Stimulated activated effector memory CD8-positive, alpha-beta T cell treated with anti-CD3 and anti-CD28 coated beads, Interleukin-12 subunit alpha, Interleukin-12 subunit beta, amount 100 ng/mL, for 72 hours (primary cell): ENCODE data around the gene CMIP.
"Not testable (repeated sequence)": the region's sequence is repeated elsewhere in the genome, so short reads cannot be mapped to it uniquely, and the experiment has no call there.

Experiments
- ATAC-seq: fragments of 150-1000 bp; cut with Tn5 transposase; 2 replicates; pipeline ENCODE4 v1.10.0; 2021
- DNase-seq, 2 donors: peaks; one replicate each; pipeline ENCODE4 v3.0.0; 2021 to 2022; ENCODE audit warnings: low spot score in 2 of 2
- H3K27ac Mint-ChIP-seq: one replicate; pipeline ENCODE4 v1.8.0; 2022; ENCODE audit warnings: mild to moderate bottlenecking, mixed read lengths
- H3K36me3 Mint-ChIP-seq: one replicate; pipeline ENCODE4 v1.8.0; 2022; ENCODE audit warnings: mild to moderate bottlenecking, mixed read lengths
- H3K4me1 Mint-ChIP-seq: one replicate; pipeline ENCODE4 v1.8.0; 2022; ENCODE audit warnings: mixed read lengths
- H3K4me3 Mint-ChIP-seq: one replicate; pipeline ENCODE4 v1.8.0; 2022; ENCODE audit warnings: mild to moderate bottlenecking, mixed read lengths
- H3K9me3 Mint-ChIP-seq: one replicate; pipeline ENCODE4 v1.8.0; 2022; ENCODE audit warnings: mixed read lengths

CMIP gene

DNA sequence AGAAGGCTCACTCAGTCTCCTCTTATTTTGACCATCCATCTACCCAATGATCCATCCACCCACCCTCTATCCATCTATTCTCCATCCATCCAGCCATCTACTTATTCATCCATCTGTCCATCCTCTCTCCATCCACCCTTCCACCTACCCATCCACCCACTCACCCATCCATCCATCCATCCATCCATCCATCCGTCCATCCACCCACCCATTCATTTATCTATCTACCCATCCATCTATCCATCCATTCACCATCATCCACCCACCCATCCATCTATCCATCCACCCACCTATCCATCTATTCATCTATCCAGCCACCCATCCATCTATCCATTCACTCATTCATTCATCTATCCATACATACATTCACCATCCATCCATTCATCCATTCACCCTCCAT lies 288.7 kb downstream of the CMIP start:
- no peak overlapping the region for H3K27ac Mint-ChIP-seq
- ATAC-seq = no peak
- no peak for DNase-seq

DNA sequence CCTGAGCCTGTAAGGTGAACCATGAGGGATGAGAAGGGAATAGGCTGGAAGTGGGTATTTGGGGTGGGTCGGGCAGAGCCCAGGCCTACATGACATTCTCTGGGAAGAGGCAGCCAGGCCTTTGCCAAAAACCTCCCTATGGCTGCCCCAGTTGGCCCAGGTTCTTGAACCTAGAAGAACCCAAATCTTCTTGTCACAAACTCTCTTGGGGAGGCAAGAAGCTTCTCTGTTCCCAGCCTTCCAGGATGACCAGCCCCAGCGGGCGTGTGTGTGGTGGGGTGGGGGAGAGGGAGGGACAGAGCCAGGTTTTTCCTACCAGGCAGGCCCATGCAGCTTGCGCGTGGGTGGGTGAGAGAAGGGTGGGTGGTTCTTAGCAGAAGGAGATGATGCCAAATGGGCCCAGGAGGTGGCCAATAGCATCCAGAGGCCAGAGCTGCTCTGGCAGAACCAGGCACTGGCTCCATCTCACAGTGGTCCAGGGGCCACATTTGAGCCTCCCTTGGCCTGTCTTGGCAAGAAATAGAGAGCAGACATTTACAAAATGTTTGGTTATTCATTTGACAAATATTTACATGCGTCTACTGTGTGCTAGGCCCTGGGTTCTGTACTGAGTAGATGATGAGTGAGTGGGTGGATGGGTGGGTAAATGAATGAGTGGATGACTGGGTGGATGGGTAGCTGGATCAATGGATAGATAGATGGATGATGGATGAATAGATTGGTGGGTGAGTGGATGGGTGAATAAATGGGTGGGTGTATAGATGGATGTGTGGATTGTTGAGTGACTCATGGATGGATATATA lies 290.2 kb downstream of the CMIP start:
- H3K36me3 Mint-ChIP-seq = no peaks in the 10 kb centered on the region
- no peak for DNase-seq
- H3K4me1 Mint-ChIP-seq = peaks cover 21% of the 10 kb centered on the region
- ATAC-seq = no peak
- no peak overlapping the region for H3K27ac Mint-ChIP-seq
- H3K9me3 Mint-ChIP-seq = no peaks in the 10 kb centered on the region
- H3K4me3 Mint-ChIP-seq = no peak overlapping the region

More for the DNA sequence above, 288.7 kb downstream of the CMIP start:
- Mint-ChIP-seq H3K4me3 (no peak overlapping the region), H3K4me1 (peaks cover 32% of the 10 kb centered on the region), H3K36me3 (no peaks in the 10 kb centered on the region), H3K9me3 (no peaks in the 10 kb centered on the region)

DNA sequence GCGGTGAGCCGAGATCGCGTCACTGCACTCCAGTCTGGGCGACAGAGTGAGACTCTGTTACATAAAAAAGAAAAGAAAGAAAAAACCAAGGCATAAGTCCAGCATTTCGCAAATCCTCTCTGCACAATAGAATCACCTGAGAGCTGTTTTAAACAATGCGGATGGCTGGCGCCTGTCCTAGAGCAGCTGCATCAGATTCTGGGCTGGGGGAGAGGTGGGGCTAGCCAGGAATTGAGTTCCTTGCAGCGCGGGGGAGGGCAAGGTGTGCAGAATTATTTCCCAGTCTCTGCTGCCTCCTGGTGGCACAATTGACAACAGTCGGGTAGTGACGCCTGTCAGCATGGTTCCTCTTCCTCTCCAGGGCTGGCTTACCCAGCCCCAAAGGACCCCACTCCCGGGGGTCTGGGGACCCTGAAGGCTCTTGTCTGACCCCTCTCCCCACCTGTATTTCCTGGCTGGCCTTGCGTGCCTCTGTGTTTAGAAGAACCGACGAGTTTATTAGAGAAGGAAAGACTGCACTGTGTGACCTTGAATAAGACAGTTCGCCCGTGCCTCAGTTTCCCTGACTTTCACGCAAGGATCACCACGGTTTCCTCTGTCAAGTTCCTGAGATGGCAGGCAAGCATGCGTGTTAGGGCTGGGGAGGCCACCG lies 293.4 kb downstream of the CMIP start:
- peaks cover 8% of the 10 kb centered on the region for H3K4me1 Mint-ChIP-seq
- no peaks in the 10 kb centered on the region for H3K9me3 Mint-ChIP-seq
- no peak overlapping the region for H3K27ac Mint-ChIP-seq
- no peaks in the 10 kb centered on the region for H3K36me3 Mint-ChIP-seq
- DNase-seq = peak; percentile 74 to 92
- peak overlapping the region; percentile 51 for H3K4me3 Mint-ChIP-seq
- peak; percentile 92 for ATAC-seq

DNA sequence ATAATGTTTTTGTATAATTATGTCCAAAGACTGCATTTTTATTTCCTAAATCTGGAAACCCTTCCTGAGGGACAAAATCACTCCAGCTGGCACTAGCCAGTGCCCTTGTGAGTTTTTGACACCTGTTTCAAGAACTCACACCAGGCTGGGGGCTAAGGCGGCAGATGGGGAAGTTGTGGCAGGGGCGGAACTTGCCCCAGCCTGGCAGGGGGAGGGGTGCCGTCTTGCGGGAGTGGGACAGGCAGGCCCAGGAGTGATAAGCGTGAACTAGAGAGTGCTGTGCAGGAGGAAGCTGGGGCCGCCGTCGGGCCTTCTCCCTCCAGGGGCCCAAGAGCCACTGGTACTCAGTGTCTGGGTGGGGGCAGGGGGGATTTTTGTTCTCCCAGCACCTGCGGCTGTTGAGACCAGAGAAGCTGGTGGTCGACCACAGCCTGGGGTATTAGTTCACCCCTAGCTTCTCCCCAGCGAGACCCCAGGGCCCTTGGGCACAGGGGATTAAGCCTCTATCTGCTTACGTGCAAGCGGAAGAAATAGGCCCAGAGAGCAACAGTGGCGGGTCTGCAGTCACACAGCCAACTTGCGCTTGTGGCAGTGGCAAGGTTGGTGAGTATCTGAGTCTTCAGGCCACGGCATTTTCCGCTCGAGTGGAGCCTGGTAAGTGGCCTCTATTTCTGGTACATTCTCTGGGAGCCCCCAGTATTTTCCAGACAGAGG lies 294.3 kb downstream of the CMIP start:
- H3K27ac Mint-ChIP-seq = no peak overlapping the region
- no peak for ATAC-seq
- no peak for DNase-seq

DNA sequence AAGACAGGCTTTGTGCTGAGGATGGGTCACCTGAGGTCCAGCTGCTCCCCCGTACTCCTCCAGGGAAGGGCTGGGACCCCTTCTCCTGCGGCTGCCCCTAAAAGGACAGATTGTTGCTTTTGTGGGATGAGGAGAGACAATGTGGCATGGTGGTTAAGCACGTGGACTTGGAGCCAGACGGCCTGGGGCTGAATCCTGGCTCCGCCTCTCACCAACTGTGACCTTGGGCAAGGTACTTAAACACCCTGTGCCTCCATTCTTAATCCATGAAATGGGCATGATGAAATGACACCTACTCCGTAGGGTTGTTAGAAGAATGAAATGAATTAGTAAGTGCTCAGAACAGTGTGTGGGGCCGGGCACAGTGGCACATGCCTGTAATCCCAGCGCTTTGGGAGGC lies 294.9 kb downstream of the CMIP start:
- Mint-ChIP-seq H3K36me3 (no peaks in the 10 kb centered on the region), H3K4me3 (no peak overlapping the region), H3K4me1 (peaks cover 8% of the 10 kb centered on the region), H3K9me3 (no peaks in the 10 kb centered on the region), H3K27ac (no peak overlapping the region)
- DNase-seq (no peak), ATAC-seq (no peak)

More for the DNA sequence above, 294.3 kb downstream of the CMIP start:
- Mint-ChIP-seq H3K4me1 (peaks cover 8% of the 10 kb centered on the region), H3K36me3 (no peaks in the 10 kb centered on the region), H3K4me3 (no peak overlapping the region), H3K9me3 (no peaks in the 10 kb centered on the region)

DNA sequence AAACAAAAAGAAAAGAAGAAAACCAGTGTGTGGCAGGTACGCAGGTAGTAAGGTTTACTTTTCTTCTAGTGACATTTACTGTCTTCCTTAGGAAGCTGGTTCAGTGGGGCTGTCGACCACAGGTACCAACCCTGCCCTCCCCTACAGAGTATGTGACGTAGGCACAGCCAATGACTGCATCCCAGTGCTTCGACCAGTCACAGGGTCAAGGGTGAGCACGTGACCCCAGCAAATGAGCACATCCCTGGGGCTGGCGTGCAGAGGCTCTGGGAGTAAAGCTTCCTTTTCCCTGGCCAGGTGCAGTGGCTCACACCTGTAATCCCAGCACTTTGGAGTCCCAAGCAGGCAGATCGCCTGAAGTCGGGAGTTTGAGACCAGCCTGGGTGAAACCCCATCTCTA lies 295.6 kb downstream of the CMIP start:
- no peak overlapping the region for H3K27ac Mint-ChIP-seq
- no peaks in the 10 kb centered on the region for H3K36me3 Mint-ChIP-seq
- H3K4me3 Mint-ChIP-seq = no peak overlapping the region
- DNase-seq (no peak), ATAC-seq (peak; percentile 27)
- no peaks in the 10 kb centered on the region for H3K9me3 Mint-ChIP-seq
- H3K4me1 Mint-ChIP-seq = peaks cover 8% of the 10 kb centered on the region

DNA sequence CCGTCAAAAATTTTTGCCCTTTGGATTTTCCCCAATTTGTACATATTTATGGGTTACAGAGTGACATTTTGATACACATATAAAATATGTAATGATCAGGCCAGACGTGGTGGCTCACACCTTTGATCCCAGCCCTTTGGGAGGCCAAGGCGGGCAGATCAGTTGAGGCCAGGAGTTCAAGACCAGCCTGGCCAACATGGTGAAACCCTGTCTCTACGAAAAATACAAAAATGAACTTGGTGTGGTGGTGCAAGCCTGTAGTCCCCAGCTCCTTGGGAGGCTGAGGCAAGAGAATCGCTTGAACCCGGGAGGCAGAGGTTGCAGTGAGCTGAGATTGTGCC lies 296.8 kb downstream of the CMIP start:
- not testable (repeated sequence) for DNase-seq, H3K9me3 Mint-ChIP-seq, ATAC-seq, H3K4me3 Mint-ChIP-seq, H3K27ac Mint-ChIP-seq, H3K36me3 Mint-ChIP-seq
- peaks cover 18% of the 10 kb centered on the region for H3K4me1 Mint-ChIP-seq

DNA sequence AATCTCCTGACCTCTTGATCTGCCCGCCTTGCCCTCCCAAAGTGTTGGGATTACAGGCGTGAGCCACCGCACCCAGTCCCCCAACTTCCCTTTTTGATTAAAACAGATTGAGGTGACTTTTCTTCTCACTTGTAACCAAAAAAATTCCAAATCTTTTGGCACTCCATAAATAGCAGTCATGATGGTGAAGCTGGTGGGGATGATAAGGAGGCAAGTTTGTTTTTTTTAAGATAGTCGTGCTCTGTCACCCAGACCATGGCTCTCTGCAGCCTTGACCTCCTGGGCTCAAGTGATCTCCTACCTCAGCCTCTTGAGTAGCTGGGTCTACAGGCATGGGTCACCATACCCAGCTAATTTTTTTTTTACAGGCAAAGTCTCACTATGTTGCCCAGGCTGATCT lies 299.8 kb downstream of the CMIP start:
- no peaks in the 10 kb centered on the region for H3K9me3 Mint-ChIP-seq
- no peak for DNase-seq
- H3K4me1 Mint-ChIP-seq = peaks cover 11% of the 10 kb centered on the region
- no peak overlapping the region for H3K4me3 Mint-ChIP-seq
- no peaks in the 10 kb centered on the region for H3K36me3 Mint-ChIP-seq
- no peak overlapping the region for H3K27ac Mint-ChIP-seq
- no peak for ATAC-seq

DNA sequence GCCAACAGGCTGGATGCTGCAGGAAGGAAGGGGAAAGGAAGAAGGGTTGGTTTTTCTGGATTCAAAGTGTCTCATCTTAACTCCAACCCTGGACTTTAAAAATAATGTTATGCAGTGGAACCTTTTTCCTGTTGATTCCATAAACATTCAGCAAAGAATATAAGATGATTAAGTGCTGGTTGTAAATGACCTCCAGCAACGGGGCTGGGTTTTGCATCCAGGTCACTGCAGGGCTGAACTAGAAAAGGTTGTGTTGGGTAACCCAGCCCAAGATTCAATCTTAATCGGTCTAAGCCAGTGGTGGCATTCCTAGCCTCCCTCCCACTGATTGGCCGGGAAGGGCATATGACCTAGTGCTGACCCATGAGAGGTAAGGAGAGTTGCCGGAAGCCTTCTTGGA lies 300.3 kb downstream of the CMIP start:
- DNase-seq = no peak
- Mint-ChIP-seq H3K9me3 (no peaks in the 10 kb centered on the region), H3K27ac (no peak overlapping the region), H3K4me3 (no peak overlapping the region), H3K36me3 (no peaks in the 10 kb centered on the region), H3K4me1 (peaks cover 11% of the 10 kb centered on the region)
- no peak for ATAC-seq

DNA sequence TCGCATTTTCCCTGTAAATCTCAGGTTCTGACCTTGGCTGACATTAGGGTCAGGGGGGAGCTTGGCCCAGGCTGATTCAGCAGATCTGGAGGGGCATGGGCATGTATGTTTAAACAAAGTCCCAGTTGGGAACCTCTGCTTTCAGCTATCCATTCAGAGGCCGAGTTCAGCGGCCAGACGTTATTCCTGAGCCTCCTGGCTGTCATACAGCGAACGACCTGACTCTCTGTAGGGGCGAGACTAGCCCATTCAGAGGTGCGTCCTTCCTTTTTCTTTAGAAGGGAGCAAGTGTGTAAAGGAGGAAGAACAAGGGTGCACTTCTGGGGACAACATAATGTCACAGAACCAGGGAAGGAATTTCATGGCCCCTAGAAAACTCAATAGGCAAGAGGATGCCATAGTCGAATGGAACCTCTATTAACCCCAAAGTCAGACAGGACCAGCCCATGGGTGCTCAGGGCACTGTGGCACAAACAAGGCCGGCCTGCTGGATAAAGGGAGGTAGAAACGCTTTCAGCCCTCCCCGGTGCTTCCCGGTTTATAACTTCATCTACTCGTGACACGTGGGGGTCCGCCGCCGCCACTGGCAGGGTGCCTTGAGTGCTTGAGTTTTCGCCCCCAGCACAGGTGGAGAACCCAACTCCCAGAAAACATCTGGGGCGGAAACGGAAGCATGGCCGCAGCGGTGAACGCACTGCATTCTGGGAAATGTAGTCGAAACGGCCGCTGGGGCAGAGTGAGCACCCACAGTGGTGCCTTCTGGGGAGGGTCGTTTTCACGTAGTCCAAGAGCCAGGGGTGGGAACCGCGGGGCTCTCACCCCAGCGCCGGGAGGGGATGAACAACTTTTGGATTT lies 301.3 kb downstream of the CMIP start:
- no peaks in the 10 kb centered on the region for H3K36me3 Mint-ChIP-seq
- DNase-seq = peak; percentile 54 to 85
- peak; percentile 84 for ATAC-seq
- H3K4me1 Mint-ChIP-seq = peaks cover 11% of the 10 kb centered on the region
- peak overlapping the region; percentile 87 for H3K27ac Mint-ChIP-seq
- H3K9me3 Mint-ChIP-seq = no peaks in the 10 kb centered on the region
- peak overlapping the region; percentile 74 for H3K4me3 Mint-ChIP-seq

DNA sequence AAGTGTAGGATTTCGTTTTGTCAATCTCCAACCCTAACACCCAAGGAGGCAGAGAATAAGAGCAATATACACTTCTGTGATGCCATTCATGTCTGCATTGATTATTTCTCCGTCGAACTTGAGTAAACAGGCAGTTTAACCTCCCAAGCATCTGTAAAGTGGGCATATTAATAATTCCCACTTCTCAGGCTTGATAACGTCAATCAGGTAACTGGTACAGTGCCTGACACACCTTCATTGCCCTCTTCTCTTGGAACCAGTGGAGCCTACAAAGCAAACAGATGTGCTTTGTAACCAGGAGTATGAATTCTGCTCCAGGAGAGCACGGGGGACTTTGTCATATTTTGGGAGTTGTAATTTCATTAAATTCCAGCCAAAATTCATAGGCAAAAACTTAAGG lies 302.0 kb downstream of the CMIP start:
- Mint-ChIP-seq H3K4me3 (peak overlapping the region; percentile 74), H3K27ac (peak overlapping the region; percentile 87), H3K4me1 (peaks cover 11% of the 10 kb centered on the region), H3K36me3 (no peaks in the 10 kb centered on the region), H3K9me3 (no peaks in the 10 kb centered on the region)
- ATAC-seq (no peak), DNase-seq (no peak)

DNA sequence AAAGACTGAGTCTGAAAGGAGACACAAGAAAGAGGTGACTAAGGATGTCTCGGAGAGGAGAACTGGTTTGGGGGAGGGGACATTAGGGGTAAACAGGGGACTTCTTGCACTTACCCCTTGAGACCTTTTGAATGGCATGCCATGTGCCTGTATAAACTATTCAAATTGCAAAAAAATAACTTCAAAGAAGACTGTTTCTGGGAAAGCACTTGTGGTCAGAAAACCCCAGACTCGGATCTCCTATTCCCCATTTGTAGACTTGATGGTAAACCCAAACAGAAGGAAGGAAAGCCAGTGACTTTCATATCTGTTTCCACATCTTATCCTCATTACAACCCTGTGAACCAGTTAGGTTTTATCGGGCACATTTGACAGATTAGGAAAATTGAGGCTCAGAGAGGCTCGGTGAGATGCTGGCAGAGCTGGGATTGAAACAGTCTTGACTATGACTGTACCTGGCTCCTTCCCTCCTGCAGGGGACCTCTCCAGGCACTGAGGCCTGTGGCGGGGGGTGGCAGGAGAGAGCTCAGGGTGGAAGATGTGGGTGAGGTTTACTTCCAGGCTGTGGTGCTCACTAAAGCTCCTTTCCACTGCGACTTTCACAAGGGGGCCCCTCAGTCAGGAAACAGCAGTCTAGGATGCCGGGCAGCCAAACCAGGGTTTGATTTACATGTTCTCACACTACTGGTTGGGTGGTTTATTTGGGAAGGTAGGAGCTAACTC lies 304.0 kb downstream of the CMIP start:
- no peak for DNase-seq
- H3K4me1 Mint-ChIP-seq = peaks cover 11% of the 10 kb centered on the region
- peak; percentile 42 for ATAC-seq
- H3K36me3 Mint-ChIP-seq = no peaks in the 10 kb centered on the region
- H3K27ac Mint-ChIP-seq = peak overlapping the region; percentile 40
- H3K4me3 Mint-ChIP-seq = no peak overlapping the region
- no peaks in the 10 kb centered on the region for H3K9me3 Mint-ChIP-seq

DNA sequence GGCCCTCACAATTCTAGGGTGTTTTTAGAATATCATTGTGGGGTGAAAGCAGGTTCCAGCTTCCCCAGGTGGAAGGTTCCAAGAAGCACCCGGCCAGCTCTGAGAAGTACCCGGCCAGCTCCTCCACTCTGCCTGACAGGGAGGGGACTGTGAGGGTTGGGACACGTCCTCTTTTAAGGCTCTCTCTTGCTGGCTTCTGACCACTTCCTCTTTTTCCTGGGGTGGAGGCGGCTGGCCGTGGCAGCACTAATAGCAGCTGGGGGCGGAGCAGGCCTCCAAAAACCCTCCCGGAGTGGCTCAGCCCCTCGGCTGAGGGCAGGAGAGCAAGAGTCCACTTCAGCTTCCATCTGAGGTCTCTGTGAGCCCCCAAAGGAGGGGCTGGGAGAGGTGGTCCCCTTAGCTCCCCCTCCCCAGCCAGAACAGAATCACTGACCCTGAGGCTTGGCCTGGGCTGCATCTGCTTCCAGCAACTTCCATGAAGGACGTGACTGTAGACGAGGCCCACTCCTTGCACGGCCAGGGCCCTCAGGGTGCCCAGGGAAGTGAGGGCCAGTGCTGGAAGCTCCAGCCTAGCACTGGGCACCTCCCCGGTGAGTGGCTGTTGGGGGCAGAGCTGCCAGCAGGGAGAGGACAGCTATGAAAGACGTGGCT lies 307.7 kb downstream of the CMIP start:
- no peak overlapping the region for H3K27ac Mint-ChIP-seq
- H3K9me3 Mint-ChIP-seq = no peaks in the 10 kb centered on the region
- no peaks in the 10 kb centered on the region for H3K36me3 Mint-ChIP-seq
- peak; percentile 60 for ATAC-seq
- H3K4me1 Mint-ChIP-seq = peaks cover 8% of the 10 kb centered on the region
- DNase-seq = no peak
- H3K4me3 Mint-ChIP-seq = no peak overlapping the region

DNA sequence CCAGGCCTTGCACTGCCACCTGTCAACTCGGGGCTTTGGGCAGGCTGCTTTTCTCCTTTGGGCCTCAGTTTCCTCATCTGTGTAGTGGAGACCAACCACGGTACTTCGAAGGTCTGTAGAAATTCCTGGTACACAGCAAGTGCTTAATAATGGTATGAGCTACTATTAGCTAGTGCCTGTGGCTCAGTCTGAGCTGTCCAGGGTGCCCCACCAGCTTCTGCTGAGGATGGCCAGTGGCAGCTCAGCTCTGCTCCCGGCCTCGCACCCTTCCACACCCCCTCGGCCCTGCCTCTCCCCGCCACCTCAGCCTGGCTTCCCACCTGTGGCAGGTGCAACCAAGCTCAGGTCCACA lies 308.2 kb downstream of the CMIP start:
- Mint-ChIP-seq H3K4me3 (no peak overlapping the region), H3K36me3 (no peaks in the 10 kb centered on the region), H3K4me1 (peaks cover 8% of the 10 kb centered on the region), H3K27ac (no peak overlapping the region), H3K9me3 (no peaks in the 10 kb centered on the region)
- ATAC-seq = no peak
- DNase-seq = no peak
